Stimulated activated CD4-positive, alpha-beta T cell treated with anti-CD3 and anti-CD28 coated beads, Interleukin-2, amount 100 ng/mL, for 4 hours (primary cell): ENCODE results near the gene KIAA0825.
"Not testable (repeated sequence)": the region's sequence is repeated elsewhere in the genome, so short reads cannot be mapped to it uniquely, and the experiment has no call there.

ENCODE experiments used
- DNase-seq: peaks from one replicate; pipeline ENCODE4 v3.0.0-alpha.2; 2020; ENCODE audit warnings: low read depth

KIAA0825 gene

GRCh38 chr5:94240134-94240533, 378.3 kb downstream of the KIAA0825 start:
- no peak for DNase-seq

DNA sequence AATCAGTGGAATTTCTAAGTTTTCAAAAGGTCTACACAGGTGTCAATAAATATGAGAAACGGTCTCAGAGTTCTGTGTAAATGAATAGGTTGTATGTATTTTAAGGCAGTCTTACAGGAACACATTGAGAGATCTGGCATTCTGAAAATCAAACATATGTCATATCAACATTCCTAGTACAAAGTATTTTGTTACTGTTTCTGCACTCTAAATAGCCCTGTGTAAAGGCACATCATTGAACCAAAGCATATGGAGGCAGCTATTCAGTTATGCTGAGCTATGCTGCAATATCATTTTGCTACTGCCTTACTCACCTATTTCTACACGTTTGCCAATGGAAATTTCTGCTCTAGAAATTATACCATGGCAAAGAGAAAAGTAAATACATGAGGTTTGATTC, 379.1 kb downstream of the KIAA0825 start:
- no peak for DNase-seq

GRCh38 chr5:94234987-94235386, 383.4 kb downstream of the KIAA0825 start:
- no peak for DNase-seq

DNA sequence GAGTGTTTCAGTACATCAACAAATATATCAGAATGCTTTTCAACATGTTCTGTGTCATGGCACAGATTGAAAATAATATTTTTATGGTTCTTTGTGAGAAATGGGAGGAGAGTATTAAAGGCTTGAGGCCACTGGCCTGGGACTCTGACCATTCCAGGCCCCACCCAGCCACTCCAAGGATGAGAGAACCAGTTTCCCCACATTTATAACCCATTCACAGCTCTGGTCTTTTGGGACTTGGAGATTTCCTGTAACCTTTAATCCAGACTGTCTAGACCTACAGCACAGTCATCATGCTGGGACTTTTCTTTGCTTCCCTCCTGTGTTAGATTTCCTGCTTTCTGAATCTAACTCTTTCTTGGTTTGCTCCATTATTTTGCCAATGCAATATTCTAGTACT, 389.6 kb downstream of the KIAA0825 start:
- no peak for DNase-seq

GRCh38 chr5:94223235-94223634, 395.2 kb downstream of the KIAA0825 start:
- no peak for DNase-seq

- DNase-seq: no peak
Measured at GRCh38 chr5:94218374-94218773, 400.0 kb downstream of the KIAA0825 start.

- no peak for DNase-seq
Measured at GRCh38 chr5:94217745-94218144, 400.7 kb downstream of the KIAA0825 start.

DNA sequence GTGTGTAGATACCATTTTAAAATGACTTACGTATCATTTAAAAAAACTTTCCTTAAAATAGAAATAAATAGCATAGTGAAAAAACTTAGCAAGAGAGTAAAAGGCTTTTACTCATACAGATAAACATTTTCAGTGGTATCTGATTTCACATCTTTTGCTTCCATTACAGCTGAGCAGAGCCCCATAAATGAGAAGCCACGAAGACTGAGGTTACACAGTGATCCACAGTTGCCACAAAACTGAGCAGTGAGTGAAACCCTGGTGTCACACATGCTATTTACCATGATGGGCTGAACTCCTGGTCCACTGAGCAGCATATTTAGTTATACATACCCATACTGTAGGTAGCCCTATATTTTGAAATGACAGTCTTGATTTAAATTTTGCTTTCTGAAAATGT, 401.2 kb downstream of the KIAA0825 start:
- no peak for DNase-seq

DNA sequence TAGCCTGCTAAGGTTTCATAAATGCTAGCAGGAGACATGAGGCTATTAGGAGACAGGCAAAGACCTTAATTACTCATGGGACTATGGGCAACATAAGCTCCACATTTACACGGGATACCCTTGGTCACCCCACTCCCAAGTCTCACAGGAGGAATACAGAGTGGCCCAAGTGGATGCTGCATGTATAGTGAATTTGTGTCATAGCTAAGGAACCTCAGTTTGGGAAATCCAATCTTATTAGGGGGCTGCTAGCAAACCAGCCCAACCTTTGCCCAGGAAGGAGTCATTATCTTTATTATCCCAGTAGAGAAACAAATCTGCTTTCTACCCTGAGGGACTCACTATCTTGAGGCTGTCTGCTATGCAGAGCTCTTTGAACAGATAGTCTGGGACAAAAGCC, 405.9 kb downstream of the KIAA0825 start:
- DNase-seq: no peak

- no peak for DNase-seq
Measured at GRCh38 chr5:94209774-94210355, 408.5 kb downstream of the KIAA0825 start.

DNA sequence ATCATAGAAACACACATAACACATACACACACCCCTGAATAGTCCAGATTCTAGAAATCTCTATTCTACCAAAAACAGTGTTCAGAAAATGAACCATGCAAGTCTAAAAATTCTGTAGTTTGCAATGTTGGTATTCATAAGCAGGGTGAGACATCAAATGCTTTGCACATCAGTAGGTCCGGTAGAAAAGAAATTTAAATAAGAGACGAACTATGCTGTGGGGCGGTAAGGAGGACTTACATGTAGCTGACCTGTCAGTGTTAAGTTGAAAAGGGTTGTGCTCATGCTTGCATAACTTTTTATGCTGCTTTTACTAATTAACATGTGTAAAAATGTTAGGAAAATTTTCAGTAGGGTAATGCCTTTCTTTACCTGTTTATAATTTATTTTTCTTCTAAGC, 409.1 kb downstream of the KIAA0825 start:
- no peak for DNase-seq

GRCh38 chr5:94199566-94199965, 418.8 kb downstream of the KIAA0825 start:
- no peak for DNase-seq

GRCh38 chr5:94197970-94198369, 420.4 kb downstream of the KIAA0825 start:
- no peak for DNase-seq

DNA sequence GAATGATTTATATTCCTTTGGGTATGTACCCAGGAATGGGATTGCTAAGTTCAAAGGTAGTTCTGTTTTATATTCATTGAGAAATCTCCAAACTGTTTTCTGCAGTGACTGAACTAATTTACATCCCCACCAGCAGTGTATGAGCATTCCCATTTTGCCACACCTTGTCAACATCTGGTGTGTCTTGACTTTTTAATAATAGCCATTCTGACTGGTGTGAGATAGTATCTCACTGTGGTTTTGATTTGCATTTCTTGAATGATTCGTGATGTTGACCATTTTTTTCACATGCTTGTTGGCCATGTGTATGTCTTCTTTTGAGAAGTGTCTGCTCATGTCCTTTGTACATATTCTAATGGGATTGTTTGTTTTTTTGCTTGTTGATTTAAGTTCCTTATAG, 421.5 kb downstream of the KIAA0825 start:
- no peak for DNase-seq

DNA sequence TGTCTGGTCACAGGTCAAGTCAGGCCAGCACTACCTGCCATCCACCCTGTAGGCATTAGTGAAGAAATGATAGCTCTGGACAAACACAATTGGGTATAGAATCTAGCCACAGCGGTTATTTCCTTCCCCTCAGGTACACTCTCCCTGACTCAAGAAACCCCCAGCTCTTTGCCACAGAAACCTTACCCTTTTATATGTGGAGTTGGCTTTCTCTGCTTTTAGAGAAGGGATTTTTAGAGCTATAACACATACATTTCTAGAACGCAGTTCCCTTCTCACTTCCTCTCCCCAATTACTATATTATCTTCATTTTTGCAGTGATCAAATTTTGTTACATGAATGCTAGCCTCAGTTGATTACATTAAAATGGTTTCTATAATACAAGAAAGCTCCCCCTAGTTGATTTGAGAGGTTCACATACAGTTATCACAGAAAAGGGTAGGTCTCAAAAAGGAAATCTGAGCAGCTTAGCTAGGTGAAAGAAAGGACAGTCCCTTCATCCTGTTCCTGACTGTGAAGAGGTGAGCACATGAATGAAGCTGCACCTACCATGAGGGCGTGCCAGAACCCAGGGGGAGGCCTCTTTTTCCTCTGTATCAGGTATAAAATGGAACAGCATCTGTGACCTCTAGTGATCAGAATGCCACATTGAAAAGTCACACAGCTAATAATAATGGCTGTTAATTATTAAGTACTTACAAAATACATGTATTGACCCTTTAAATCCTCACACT, 425.6 kb downstream of the KIAA0825 start:
- DNase-seq: no peak

DNA sequence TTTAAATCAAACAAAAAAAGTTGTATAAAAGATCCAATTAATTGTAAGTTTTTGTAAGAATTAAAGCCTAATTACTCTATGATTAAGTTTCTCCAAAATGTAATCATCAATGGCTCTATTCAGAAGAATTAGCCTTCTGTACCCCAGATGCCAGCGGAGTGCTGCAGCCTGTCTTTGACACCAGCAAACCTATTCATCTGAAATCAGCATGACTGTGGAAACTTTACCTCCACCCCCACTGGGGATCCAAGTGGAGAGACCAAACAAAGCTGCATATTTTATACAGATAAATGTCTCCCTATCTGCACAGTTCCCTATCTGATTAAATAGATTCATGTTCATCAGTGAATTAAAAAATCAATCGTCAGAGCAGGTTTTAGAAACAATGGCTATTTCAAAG, 426.8 kb downstream of the KIAA0825 start:
- no peak for DNase-seq

DNA sequence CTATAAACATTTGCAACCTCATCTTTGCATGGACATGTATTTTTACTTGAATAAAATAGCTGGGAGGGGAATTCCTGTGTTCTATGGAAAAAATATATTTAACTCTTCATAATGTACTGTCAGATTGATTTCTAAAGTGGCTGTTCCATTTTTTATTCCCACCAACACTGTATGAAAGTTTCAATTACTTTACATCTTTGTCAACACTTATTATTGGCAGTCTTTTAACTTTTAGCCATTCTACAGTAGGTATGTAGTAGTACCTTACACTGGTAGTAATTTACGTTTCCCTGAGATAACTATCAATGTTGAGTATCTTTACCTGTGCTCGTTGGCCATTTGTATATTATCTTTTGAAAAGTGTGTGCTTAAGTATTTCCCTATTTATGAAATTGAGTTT, 429.7 kb downstream of the KIAA0825 start:
- DNase-seq: no peak

- DNase-seq: no peak
Measured at GRCh38 chr5:94184870-94185269, 433.5 kb downstream of the KIAA0825 start.

DNA sequence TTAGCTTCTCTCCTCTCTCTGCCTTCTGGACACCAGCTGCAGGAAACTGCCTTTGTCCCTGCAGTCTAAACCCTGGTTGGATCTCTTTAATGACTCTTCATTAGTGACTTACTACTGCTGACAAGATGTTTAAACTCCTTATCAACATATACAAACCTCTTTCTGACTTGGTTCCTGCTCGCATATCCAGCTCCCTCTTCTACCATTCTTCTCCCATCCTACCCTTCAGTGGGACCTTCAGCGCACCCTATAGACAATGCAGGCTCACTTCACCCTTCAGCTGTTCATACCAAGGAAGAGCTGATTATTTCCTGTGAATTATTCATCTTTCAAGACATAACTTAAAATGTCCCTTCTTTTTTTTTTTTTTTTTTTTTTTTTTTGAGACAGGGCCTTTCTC, 436.5 kb downstream of the KIAA0825 start:
- no peak for DNase-seq

GRCh38 chr5:94180761-94181160, 437.6 kb downstream of the KIAA0825 start:
- no peak for DNase-seq

GRCh38 chr5:94175912-94176311, 442.5 kb downstream of the KIAA0825 start:
- no peak for DNase-seq

GRCh38 chr5:94174748-94175411, 443.5 kb downstream of the KIAA0825 start:
- no peak for DNase-seq

DNA sequence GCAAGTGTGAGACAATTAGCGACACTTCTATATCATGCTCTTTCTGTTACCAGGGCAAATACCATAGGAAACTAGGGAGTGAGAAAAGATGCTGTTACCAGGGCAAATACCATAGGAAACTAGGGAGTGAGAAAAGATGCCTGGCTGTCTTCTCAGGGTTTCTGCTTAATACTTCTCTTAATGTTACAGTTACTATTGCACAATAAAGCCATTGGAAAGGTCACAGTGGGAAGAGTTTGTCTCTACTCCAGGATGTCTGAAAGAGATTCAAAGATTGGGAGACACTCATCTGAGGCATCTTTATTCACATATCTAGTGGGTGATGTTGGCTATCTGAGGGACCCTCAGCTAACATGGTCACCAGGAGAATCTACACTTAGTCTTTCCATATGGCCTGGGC, 445.3 kb downstream of the KIAA0825 start:
- no peak for DNase-seq

DNA sequence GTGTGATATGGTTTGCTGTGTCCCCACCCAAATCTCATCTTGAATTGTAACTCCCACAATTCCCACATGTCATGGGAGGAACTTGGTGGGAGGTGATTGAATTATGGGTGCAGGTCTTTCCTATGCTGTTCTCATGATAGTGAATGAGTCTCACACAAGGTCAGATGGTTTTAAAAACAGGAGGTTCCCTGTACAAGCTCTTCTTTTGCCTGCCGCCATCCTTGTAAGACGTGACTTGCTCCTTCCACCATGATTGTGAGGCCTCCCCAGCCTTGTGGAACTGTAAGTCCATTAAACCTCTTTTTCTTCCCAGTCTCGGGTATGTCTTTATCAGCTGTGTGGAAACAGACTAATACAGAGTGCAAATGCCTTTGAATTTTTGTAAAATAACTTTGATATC, 447.3 kb downstream of the KIAA0825 start:
- not testable (repeated sequence) for DNase-seq
